Measurements from ENCODE around the gene ACE2.
"Not testable (repeated sequence)": the region's sequence is repeated elsewhere in the genome, so short reads cannot be mapped to it uniquely, and the experiment has no call there.

ACE2 gene

DNA sequence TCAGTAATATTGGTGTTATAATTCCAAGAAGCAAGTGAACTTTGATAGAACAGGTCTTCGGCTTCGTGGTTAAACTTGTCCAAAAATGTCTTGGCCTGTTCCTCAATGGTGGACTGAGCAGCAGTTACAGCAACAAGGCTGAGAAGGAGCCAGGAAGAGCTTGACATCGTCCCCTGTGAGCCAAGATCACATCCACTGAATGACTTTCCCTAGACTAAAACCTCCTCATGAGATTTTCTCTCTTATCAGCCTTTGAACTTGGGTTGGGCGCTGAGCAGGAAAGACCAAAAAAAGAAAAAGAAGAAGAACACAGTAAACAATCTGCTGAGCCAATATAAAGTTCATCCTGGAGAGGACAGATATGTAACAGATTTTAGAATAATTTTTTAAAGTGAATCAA, at the start of gene ACE2:
Gene ACE2 (minus strand): TSS at position 216 of the 400 bp plus-strand sequence. CDS start 49 bp downstream, at position 167.
- DNase-seq (ENCODE audit: low read depth in 2 of 2), result no peak

- not testable (repeated sequence) for DNase-seq (ENCODE audit: low read depth in 2 of 2)
These were observed 46.8 kb upstream of the ACE2 start for GRCh38 chrX:15647510-15647909.

- no peak for DNase-seq (ENCODE audit: low read depth in 2 of 2)
These were observed 45.8 kb upstream of the ACE2 start for GRCh38 chrX:15646543-15646942.

GRCh38 chrX:15646031-15646430, 45.3 kb upstream of the ACE2 start:
- no peak for DNase-seq (ENCODE audit: low read depth in 2 of 2)

DNA sequence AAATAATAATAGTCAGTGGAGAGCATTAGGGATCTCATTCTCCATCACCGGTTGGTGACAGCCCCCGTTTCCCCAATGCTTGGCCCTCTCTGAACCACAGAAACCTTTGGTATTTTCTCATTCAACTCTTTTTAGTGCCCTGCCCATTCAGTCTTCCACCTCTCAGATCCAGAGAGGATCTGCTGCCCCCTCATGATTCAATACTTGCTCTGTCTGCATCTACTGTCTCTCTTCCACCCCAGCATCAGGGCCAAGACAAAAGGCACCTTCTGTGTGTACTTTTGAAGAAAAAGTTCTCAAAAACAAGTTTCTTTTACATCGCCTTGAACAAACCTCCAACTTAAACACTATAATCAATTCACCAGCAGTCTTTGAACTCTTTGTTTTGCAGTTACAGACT, 44.5 kb upstream of the ACE2 start:
- DNase-seq (ENCODE audit: low read depth in 2 of 2), result no peak

GRCh38 chrX:15644560-15644872, 43.8 kb upstream of the ACE2 start:
- DNase-seq (ENCODE audit: low read depth in 2 of 2), result no peak

DNA sequence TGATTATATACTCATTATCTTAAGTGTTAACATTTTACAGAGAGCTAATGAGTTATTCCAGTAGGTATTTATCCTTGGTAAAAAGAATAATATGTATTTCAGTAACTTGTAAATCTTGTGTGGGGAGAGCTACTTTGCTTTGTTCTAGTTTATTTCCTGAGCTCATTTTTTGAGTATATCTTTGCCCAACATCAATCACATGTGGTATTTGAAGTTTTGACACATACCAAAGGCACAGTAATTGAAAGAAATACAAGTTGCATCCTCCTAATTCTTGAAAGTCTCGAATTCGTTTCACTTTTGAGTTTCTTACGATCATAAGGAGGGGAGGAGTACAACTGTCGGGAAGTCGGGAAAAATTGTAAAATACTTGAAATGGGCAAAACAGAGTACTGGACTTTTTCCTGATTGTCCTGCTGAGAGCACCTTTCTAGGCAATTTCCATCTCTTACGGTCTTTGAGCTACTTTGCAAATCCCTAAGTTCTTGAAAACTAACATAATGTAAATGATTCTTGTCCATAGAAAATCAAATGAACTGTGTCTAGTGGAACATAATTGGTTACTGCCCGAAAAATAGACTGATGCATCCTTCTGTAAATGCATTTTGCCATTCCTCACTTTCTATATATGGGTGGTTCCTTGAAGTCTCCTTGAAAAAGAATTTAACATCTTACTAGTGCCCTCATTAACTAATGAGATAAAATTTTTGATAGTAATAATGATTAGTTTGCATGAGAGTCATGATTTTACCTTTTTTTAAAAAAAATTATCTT, 43.2 kb upstream of the ACE2 start:
- DNase-seq (ENCODE audit: low read depth in 2 of 2), result no peak

GRCh38 chrX:15631637-15632036, 30.9 kb upstream of the ACE2 start:
- DNase-seq (ENCODE audit: low read depth in 2 of 2), result no peak

GRCh38 chrX:15623054-15623453, 22.3 kb upstream of the ACE2 start:
- no peak for DNase-seq (ENCODE audit: low read depth in 2 of 2)

GRCh38 chrX:15619053-15619755, 18.4 kb upstream of the ACE2 start:
- DNase-seq (ENCODE audit: low read depth in 2 of 2), result no peak

GRCh38 chrX:15617111-15617510, 16.4 kb upstream of the ACE2 start:
- DNase-seq (ENCODE audit: low read depth in 2 of 2), result no peak

DNA sequence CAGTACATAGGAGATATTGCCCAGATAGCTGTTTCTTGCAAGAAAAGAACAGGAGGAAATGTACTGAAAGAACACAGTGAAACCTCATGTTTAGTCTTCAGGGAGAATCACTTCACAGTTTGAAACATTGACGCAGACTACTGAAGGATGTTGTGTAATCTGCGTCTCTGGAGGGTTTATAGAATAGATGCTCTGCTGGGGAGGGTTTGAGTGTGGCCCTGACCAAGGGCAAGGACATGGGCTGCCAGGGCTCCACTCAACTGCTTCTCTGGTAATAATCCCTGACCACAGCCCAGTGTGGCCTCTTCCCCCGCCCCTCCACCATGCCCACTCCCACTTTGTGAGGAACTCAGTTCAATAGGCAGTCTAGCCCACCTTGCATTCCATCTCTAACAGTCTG, 15.8 kb upstream of the ACE2 start:
- DNase-seq (ENCODE audit: low read depth in 2 of 2), result no peak

DNA sequence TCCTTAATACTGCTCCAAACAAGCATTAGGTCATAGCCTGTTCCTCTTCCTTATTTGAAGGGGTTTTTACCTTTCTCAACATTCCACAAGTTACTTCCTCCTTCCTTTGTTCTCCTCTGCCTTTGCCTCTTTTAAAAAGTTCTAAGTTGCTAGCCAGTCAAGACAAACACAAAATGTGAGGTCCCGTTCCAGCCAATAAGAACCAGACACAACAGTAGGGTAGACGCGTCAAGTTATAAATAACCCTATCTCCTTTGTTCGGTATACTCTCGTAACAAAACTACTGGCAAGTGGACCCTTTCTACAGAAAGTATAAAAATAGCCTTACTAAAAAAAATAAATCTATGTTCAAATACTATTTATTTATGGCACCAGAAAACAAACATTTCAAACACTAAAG, 6.3 kb upstream of the ACE2 start:
- DNase-seq (ENCODE audit: low read depth in 2 of 2), result no peak

GRCh38 chrX:15606136-15606535, 5.4 kb upstream of the ACE2 start:
- no peak for DNase-seq (ENCODE audit: low read depth in 2 of 2)

GRCh38 chrX:15605226-15605625, 4.5 kb upstream of the ACE2 start:
- no peak for DNase-seq (ENCODE audit: low read depth in 2 of 2)

DNA sequence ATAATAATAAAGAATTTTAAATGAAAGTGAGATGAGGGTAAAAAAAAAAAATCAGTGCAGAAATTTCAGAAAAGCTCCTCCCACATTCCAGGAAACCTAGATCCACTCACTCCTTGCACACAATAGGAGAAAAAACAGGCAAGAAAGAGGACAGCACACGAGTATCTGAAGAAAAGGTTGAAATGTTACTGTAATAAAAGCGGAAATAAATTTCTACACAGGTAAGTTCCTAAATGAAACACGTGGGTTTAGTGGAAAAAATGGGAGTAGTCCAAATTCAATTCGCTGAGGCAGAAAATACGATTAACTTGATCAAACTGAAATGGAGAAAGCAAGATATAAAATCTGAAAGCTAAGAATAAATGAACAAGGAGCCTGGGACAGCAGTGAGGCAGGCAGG, 2.0 kb upstream of the ACE2 start:
- DNase-seq (ENCODE audit: low read depth in 2 of 2), result no peak

GRCh38 chrX:15601932-15602331, 1.2 kb upstream of the ACE2 start:
- DNase-seq (ENCODE audit: low read depth in 2 of 2), result no peak

DNA sequence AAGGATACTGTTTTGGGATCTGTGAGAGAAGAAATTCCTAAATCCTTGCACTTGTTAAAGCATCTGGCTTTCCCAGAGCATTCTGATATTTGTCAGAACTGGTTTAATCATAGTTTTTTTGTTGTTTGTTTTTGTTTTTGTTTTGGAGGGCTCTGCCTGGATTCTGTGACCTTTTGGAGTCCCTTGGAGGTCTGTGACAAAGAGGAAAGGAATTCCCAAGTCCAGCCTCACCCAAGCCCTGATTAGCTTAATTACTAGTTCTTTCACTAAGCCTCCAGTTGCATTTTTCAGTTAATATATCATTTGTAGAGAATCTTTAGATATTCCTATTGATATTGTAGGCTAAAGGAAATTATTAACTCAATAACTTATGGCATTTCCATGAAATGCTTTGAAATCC, 711 bp downstream of the ACE2 start:
- DNase-seq (ENCODE audit: low read depth in 2 of 2), result no peak

GRCh38 chrX:15599461-15599860, 1.3 kb downstream of the ACE2 start:
- no peak for DNase-seq (ENCODE audit: low read depth in 2 of 2)

- no peak for DNase-seq (ENCODE audit: low read depth in 2 of 2)
These were observed 2.7 kb downstream of the ACE2 start for GRCh38 chrX:15598026-15598425.

DNA sequence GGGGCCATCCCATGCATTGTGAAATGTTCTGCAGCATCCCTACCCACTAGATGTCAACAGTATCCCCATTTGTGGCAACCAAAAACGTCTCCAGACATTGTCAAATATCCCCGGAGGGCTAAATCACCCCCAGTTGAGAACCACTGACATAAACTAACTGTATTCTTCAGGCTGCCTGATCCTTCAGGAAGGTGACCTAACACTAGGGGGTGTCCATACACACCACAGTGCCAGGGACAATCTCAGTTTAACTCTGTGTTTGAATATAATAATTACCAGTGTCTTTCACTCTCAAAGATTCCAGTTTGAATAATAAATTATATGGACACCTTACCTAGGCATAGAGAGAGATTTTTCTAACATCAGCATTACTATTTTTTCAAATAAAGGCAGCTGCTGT, 6.4 kb downstream of the ACE2 start:
- DNase-seq (ENCODE audit: low read depth in 2 of 2), result no peak

- DNase-seq (ENCODE audit: low read depth in 2 of 2), result no peak
These were observed 20.7 kb downstream of the ACE2 start for GRCh38 chrX:15579778-15580747.

Data from stimulated activated CD8-positive, alpha-beta memory T cell treated with anti-CD3 and anti-CD28 coated beads, Interleukin-7, amount 100 ng/mL, for 1 hour (primary cell).